H9 (cell line): Measurements from ENCODE around the gene LITAF. TPM values are rescaled to one million over a fixed set of nuclear protein-coding genes. Genes with fewer than 3 reads are reported as not detected.

Source experiments
- DNase-seq: peaks from one replicate; pipeline ENCODE4 v3.0.0-alpha.2; 2017
- H2AFZ ChIP-seq: one replicate; pipeline ENCODE4 v1.6.1; 2013; ENCODE audit warnings: mild to moderate bottlenecking, low read length, control low read depth, moderate library complexity
- H2AK5ac ChIP-seq: 2 replicates; pipeline ENCODE4 v1.6.1; 2013; ENCODE audit warnings: low read length, control low read depth, mixed read lengths; ENCODE audit not compliant: insufficient read length
- H2BK120ac ChIP-seq: one replicate; pipeline ENCODE4 v1.6.1; 2013; ENCODE audit warnings: low read depth, mild to moderate bottlenecking, low read length, control low read depth, inconsistent platforms; ENCODE audit not compliant: poor library complexity, severe bottlenecking
- H2BK12ac ChIP-seq: 2 replicates; pipeline ENCODE4 v1.6.1; 2013; ENCODE audit warnings: low read length, control low read depth, mixed read lengths, low read depth; ENCODE audit not compliant: insufficient read length
- H2BK15ac ChIP-seq: 2 replicates; pipeline ENCODE4 v1.6.1; 2013; ENCODE audit warnings: low read depth, low read length, control low read depth
- H2BK20ac ChIP-seq: one replicate; pipeline ENCODE4 v1.6.1; 2013; ENCODE audit warnings: low read depth, mild to moderate bottlenecking, low read length, control low read depth, inconsistent platforms; ENCODE audit not compliant: poor library complexity, severe bottlenecking
- H2BK5ac ChIP-seq: 2 replicates; pipeline ENCODE4 v1.6.1; 2013; ENCODE audit warnings: low read length, control low read depth, mixed read lengths; ENCODE audit not compliant: insufficient read length
- H3K14ac ChIP-seq: 2 replicates; pipeline ENCODE4 v1.6.1; 2013; ENCODE audit warnings: low read length, control low read depth; ENCODE audit not compliant: insufficient read depth
- H3K18ac ChIP-seq: 2 replicates; pipeline ENCODE4 v1.6.1; 2013; ENCODE audit warnings: low read depth, mild to moderate bottlenecking, mixed read lengths, low read length, control low read depth; ENCODE audit not compliant: insufficient read length
- H3K23ac ChIP-seq: 2 replicates; pipeline ENCODE4 v1.6.1; 2013; ENCODE audit warnings: low read length, control low read depth, mixed read lengths, low read depth; ENCODE audit not compliant: insufficient read length
- H3K23me2 ChIP-seq: 2 replicates; pipeline ENCODE4 v1.6.1; 2013; ENCODE audit warnings: low read depth, mild to moderate bottlenecking, mixed read lengths, low read length, control low read depth; ENCODE audit not compliant: insufficient read length, poor library complexity, severe bottlenecking
- H3K27ac ChIP-seq: 2 replicates; pipeline ENCODE4 v1.5.1; 2013; ENCODE audit warnings: low read length, control low read depth, mixed read lengths, low read depth; ENCODE audit not compliant: insufficient read length
- H3K27me3 ChIP-seq: 2 replicates; pipeline ENCODE4 v1.6.1; 2013; ENCODE audit warnings: low read length, control low read depth, inconsistent platforms; ENCODE audit not compliant: insufficient read depth
- H3K4ac ChIP-seq: 2 replicates; pipeline ENCODE4 v1.6.1; 2013; ENCODE audit warnings: low read depth, mild to moderate bottlenecking, control low read depth, inconsistent platforms, low read length, moderate library complexity
- H3K4me1 ChIP-seq: 2 replicates; pipeline ENCODE4 v1.6.1; 2013; ENCODE audit warnings: low read length, control low read depth, inconsistent platforms; ENCODE audit not compliant: insufficient read depth
- H3K4me2 ChIP-seq: 2 replicates; pipeline ENCODE4 v1.6.1; 2013; ENCODE audit warnings: low read length, control low read depth, mixed read lengths; ENCODE audit not compliant: insufficient read length, insufficient read depth
- H3K56ac ChIP-seq: 2 replicates; pipeline ENCODE4 v1.6.1; 2013; ENCODE audit warnings: low read depth, mild to moderate bottlenecking, mixed read lengths, low read length, control low read depth; ENCODE audit not compliant: insufficient read length
- H3K79me1 ChIP-seq: 2 replicates; pipeline ENCODE4 v1.6.1; 2013; ENCODE audit warnings: low read depth, mild to moderate bottlenecking, moderate library complexity, low read length, control low read depth, inconsistent platforms; ENCODE audit not compliant: insufficient read depth, poor library complexity, severe bottlenecking
- H3K79me2 ChIP-seq: 2 replicates; pipeline ENCODE4 v1.6.1; 2013; ENCODE audit warnings: low read length, control low read depth, inconsistent platforms; ENCODE audit not compliant: insufficient read depth
- H3K9ac ChIP-seq: 2 replicates; pipeline ENCODE4 v1.6.1; 2013; ENCODE audit warnings: low read length, control low read depth, mixed read lengths; ENCODE audit not compliant: insufficient read length; ENCODE audit errors: extremely low read depth
- H3K9me3 ChIP-seq: one replicate; pipeline ENCODE4 v1.6.1; 2013; ENCODE audit warnings: low read depth, low read length, inconsistent platforms; ENCODE audit not compliant: control insufficient read depth
- H3T11ph ChIP-seq: one replicate; pipeline ENCODE4 v1.6.1; 2013; ENCODE audit warnings: mild to moderate bottlenecking, low read length, control low read depth, inconsistent platforms
- H4K20me1 ChIP-seq: one replicate; pipeline ENCODE4 v1.6.1; 2013; ENCODE audit not compliant: control insufficient read depth, insufficient read length, insufficient read depth
- H4K5ac ChIP-seq: 2 replicates; pipeline ENCODE4 v1.6.1; 2013; ENCODE audit warnings: low read depth, mild to moderate bottlenecking, mixed read lengths, low read length, control low read depth; ENCODE audit not compliant: insufficient read length
- H4K8ac ChIP-seq: replicated peaks from 2 replicates; pipeline ENCODE4 v1.6.1; 2013; ENCODE audit warnings: low read length, control low read depth, mixed read lengths, low read depth; ENCODE audit not compliant: insufficient read length
- H4K91ac ChIP-seq: 2 replicates; pipeline ENCODE4 v1.6.1; 2013; ENCODE audit warnings: low read depth, mild to moderate bottlenecking, moderate library complexity, mixed read lengths, low read length, control low read depth; ENCODE audit not compliant: insufficient read length
- H3K27ac Mint-ChIP-seq, 3 experiments: 2 replicates in 2 of 3; 3 replicates in 1 of 3; pipeline ENCODE4 v1.8.0; 2020 to 2021; ENCODE audit warnings: mixed read lengths in 3 of 3, mild to moderate bottlenecking in 1 of 3, moderate library complexity in 1 of 3
- H3K27me3 Mint-ChIP-seq: 2 replicates; pipeline ENCODE4 v1.8.0; 2021; ENCODE audit warnings: low read depth, mild to moderate bottlenecking, moderate library complexity, mixed read lengths
- H3K36me3 Mint-ChIP-seq, 3 experiments: 2 replicates in 2 of 3; 3 replicates in 1 of 3; pipeline ENCODE4 v1.8.0; 2020 to 2021; ENCODE audit warnings: low read depth in 3 of 3, mixed read lengths in 3 of 3; ENCODE audit not compliant: insufficient read depth in 1 of 3
- H3K4me1 Mint-ChIP-seq, 2 experiments: 2 replicates each; pipeline ENCODE4 v1.8.0; 2020; ENCODE audit warnings: mixed read lengths in 2 of 2
- H3K4me3 Mint-ChIP-seq, 2 experiments: 2 replicates in 1 of 2; 3 replicates in 1 of 2; pipeline ENCODE4 v1.8.0; 2020 to 2021; ENCODE audit warnings: mild to moderate bottlenecking in 2 of 2, mixed read lengths in 2 of 2, moderate library complexity in 1 of 2
- H3K9me3 Mint-ChIP-seq, 2 experiments: 2 replicates in 1 of 2; 3 replicates in 1 of 2; pipeline ENCODE4 v1.8.0; 2020; ENCODE audit warnings: mild to moderate bottlenecking in 2 of 2, mixed read lengths in 2 of 2, moderate library complexity in 1 of 2
- CTCF ChIP-seq: fragments of 200-600 bp; sonication (generic); conservative IDR thresholded peaks from 3 replicates; pipeline ENCODE4 v1.8.0; 2021; ENCODE audit warnings: antibody characterized with exemption, mild to moderate bottlenecking
- WGBS: extraction: QIAGEN DNeasy Blood & Tissue Kit; methylation state at CpG from one replicate; pipeline ENCODE4 v1.1.7; 2013; ENCODE audit warnings: missing lambda C conversion rate, low lambda C conversion rate, mixed read lengths; ENCODE audit not compliant: insufficient read length; ENCODE audit errors: extremely low coverage; 5-methylcytosine and 5-hydroxymethylcytosine counted together
- total RNA-seq: library from RNA; stranded (reverse); gene quantifications from 2 replicates; pipeline ENCODE4 v1.2.1, GENCODE V29; 2021

LITAF gene
- total RNA-seq, 1 experiment from 2014 or later = 249 TPM

GRCh38 chr16:11613381-11614303 lies 26.9 kb upstream of the LITAF start:
- H3K27me3 Mint-ChIP-seq = peaks cover 8% of the 10 kb centered on the region
- H3K14ac ChIP-seq = no peak overlapping the region
- H2AFZ ChIP-seq = no peak overlapping the region
- no peak overlapping the region for H3T11ph ChIP-seq
- no peaks in the 10 kb centered on the region; the same call in 1 of the 2 replicates for H3K4me1 ChIP-seq
- no peak overlapping the region for H2BK5ac ChIP-seq
- no peak overlapping the region for H3K18ac ChIP-seq
- H3K27ac Mint-ChIP-seq = peak overlapping the region in 1 of 3 experiments; percentile 74; a peak in 1 of 7 replicates
- no peak overlapping the region for H2BK120ac ChIP-seq
- H3K23ac ChIP-seq = no peak overlapping the region
- no peak overlapping the region for H3K27ac ChIP-seq
- no peak overlapping the region for H4K91ac ChIP-seq
- no peaks in the 10 kb centered on the region for H3K23me2 ChIP-seq
- no CpG with 5 or more reads among the region's 20 CpGs for WGBS
- DNase-seq = no peak
- no peak overlapping the region for H3K4me2 ChIP-seq
- no peak overlapping the region for H4K8ac ChIP-seq
- H3K56ac ChIP-seq = no peak overlapping the region
- no peaks in the 10 kb centered on the region; a peak in 1 of 7 replicates for H3K36me3 Mint-ChIP-seq
- no peak overlapping the region for H2AK5ac ChIP-seq
- no peaks in the 10 kb centered on the region for H3K9me3 ChIP-seq
- no peak overlapping the region for H3K4ac ChIP-seq
- H3K27me3 ChIP-seq = no peaks in the 10 kb centered on the region
- no peaks in the 10 kb centered on the region for H3K79me1 ChIP-seq
- H3K4me1 Mint-ChIP-seq = peaks cover 47 to 51% of the 10 kb centered on the region in 2 experiments
- no peak overlapping the region for H4K5ac ChIP-seq
- H2BK12ac ChIP-seq = no peak overlapping the region
- no peak overlapping the region for H2BK20ac ChIP-seq
- no peak overlapping the region for H3K4me3 Mint-ChIP-seq
- TF ChIP-seq CTCF = no peak
- no peaks in the 10 kb centered on the region for H4K20me1 ChIP-seq
- no peaks in the 10 kb centered on the region for H3K79me2 ChIP-seq
- no peak overlapping the region for H3K9ac ChIP-seq
- no peak overlapping the region for H2BK15ac ChIP-seq
- H3K9me3 Mint-ChIP-seq = no peaks in the 10 kb centered on the region
